ENCODE data around the gene SLC16A13. TPM values are rescaled to one million over a fixed set of nuclear protein-coding genes. Genes with fewer than 3 reads are reported as not detected.

Gene SLC16A13
- total and polyA plus RNA-seq, 2 donors (not counting 3 experiments of a cell fraction or from before 2014, with no cell fraction given): 16.8 to 24.7 TPM

GRCh38 chr17:7060165-7060891 lies 24.5 kb downstream of the SLC16A13 start:
- H2AFZ ChIP-seq (ENCODE audit: low read depth, low read length): no peak overlapping the region
- H3K79me2 ChIP-seq (ENCODE audit: control insufficient read depth, insufficient read depth, low read length): no peaks in the 10 kb centered on the region
- DNase-seq (ENCODE audit: low read depth, low spot score): peak; percentile 100
- dilution Hi-C loops (cut with MboI; ENCODE audit: extremely low pct_ligation_motif_present, low sequenced_read_pairs) (no loop called here), intact Hi-C loops (cut with micrococcal nuclease) (loop anchor here (1.0 kb wide), 2 partner anchors 8 to 73 kb away; no protein-coding TSS in a partner anchor)
- H3K9me1 ChIP-seq (replicated peaks; ENCODE audit: control insufficient read depth, extremely low read depth, insufficient read depth, low read length): no peaks in the 10 kb centered on the region
- H3K9ac ChIP-seq (replicated peaks; ENCODE audit: extremely low read depth, insufficient read depth, low read length): peak overlapping the region; percentile 65
- H3K4me1 ChIP-seq (ENCODE audit: control insufficient read depth, extremely low read depth, insufficient read depth, low read length): peaks cover 35% of the 10 kb centered on the region
- H3K4me3 ChIP-seq (replicated peaks in 1 of 3; ENCODE audit: insufficient read depth in 1 of 3, low read depth in 1 of 3, low read length in 3 of 3): no peak overlapping the region
- H3K27ac ChIP-seq (ENCODE audit: insufficient read depth, low read depth, low read length): peak overlapping the region; percentile 86
- H3K4me2 ChIP-seq (ENCODE audit: insufficient read depth, low read length): no peak overlapping the region
- no peaks in the 10 kb centered on the region for H3K27me3 ChIP-seq (ENCODE audit: control insufficient read depth in 2 of 2, insufficient read depth in 2 of 2, low read length in 2 of 2)
- FAIRE-seq: peak; percentile 100
- no peaks in the 10 kb centered on the region for H3K9me3 ChIP-seq (replicated peaks; ENCODE audit: control insufficient read depth, insufficient read depth, low read length)
- TF ChIP-seq MYC (IDR thresholded peaks at IDR 0.05; ENCODE audit: low read depth, low read length) (peak; percentile 56), FOS (IDR thresholded peaks at IDR 0.05; ENCODE audit: borderline replicate concordance, insufficient read depth, low read length) (peak; percentile 99), POLR2A (IDR thresholded peaks at IDR 0.05; ENCODE audit: low read depth, low read length) (peak; percentile 78), POLR2AphosphoS5 (IDR thresholded peaks at IDR 0.05; ENCODE audit: insufficient read depth, low read depth, low read length) (peak; percentile 98), GATA2 (IDR thresholded peaks at IDR 0.05; ENCODE audit: insufficient read depth, insufficient read length, low read depth, low read length) (peak; percentile 100), MAX (IDR thresholded peaks at IDR 0.05; ENCODE audit: insufficient read depth, insufficient read length) (no peak), EZH2 (IDR thresholded peaks at IDR 0.05; ENCODE audit: borderline replicate concordance, low read depth, low read length, severe bottlenecking) (no peak), CTCF (IDR thresholded peaks at IDR 0.05; ENCODE audit: extremely low read depth in 1 of 2, insufficient read depth in 1 of 2, low read depth in 1 of 2, low read length in 2 of 2) (no peak), JUN (IDR thresholded peaks at IDR 0.05; ENCODE audit: borderline replicate concordance, insufficient read depth, insufficient read length, low read depth) (peak; percentile 99)
- no peaks in the 10 kb centered on the region for H4K20me1 ChIP-seq (replicated peaks; ENCODE audit: control insufficient read depth, extremely low read depth, insufficient read depth, low read length)
- BruUV-seq (replicated peaks): no TSS peak
- H3K36me3 ChIP-seq (ENCODE audit: control insufficient read depth in 2 of 2, extremely low read depth in 1 of 2, insufficient read depth in 2 of 2, low read length in 2 of 2): no peaks in the 10 kb centered on the region
- POLR2A ChIA-PET: interaction anchor here (0.6 to 1.1 kb wide), 3 partner anchors 14 to 37 kb away, joined by 3 read pairs; partner anchors contain the start of genes BCL6B and SLC16A13
- CTCF ChIA-PET: interaction anchor here (0.7 to 3.5 kb wide), 11 partner anchors 8 to 117 kb away, joined by 3 to 23 read pairs (median 4); no protein-coding TSS in a partner anchor
